ENCODE results near the gene CLEC20A. TPM values are rescaled to one million over a fixed set of nuclear protein-coding genes. Genes with fewer than 3 reads are reported as not detected.
A peak's percentile ranks its signal among the peaks of the same experiment; 100 is the strongest.

The CLEC20A gene
- total and polyA plus RNA-seq, 5 donors: 0.16 to 0.51 TPM; not detected in 3

DNA sequence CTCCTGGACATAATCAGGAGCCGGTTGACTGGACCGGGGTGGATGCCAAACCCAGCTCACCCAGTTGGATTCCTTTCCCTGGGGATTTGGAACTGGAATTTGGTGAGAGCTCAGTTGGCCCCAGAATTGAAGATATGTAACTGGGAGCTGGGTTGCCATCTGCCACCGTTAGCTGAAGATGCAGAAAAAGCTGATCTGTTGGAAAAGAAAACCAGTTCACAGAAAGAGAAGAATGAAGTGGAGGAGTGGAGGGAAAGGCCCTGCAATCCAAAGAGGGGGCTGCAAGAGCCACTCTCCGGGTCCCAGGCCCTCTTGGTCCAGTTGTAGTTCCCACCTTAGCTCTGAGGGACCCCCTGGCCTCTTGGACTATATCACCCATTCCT lies 32.2 kb upstream of the CLEC20A start:
- WGBS: 66% methylated on average over 4 of the region's 4 CpGs
- DNase-seq (no peak), ATAC-seq (no peak)
- intact Hi-C loops (cut with DNase I): no loop called here
- H3K4me1 ChIP-seq (ENCODE audit: control insufficient read depth, insufficient read depth, low read length): no peaks in the 10 kb centered on the region
- H3K27me3 ChIP-seq (ENCODE audit: control insufficient read depth, insufficient read depth): no peaks in the 10 kb centered on the region
- no peak overlapping the region for H3K27ac ChIP-seq (ENCODE audit: low read length)
- no peak overlapping the region for H3K4me3 ChIP-seq (ENCODE audit: low read length)
- no peaks in the 10 kb centered on the region for H3K9me3 ChIP-seq (ENCODE audit: control insufficient read depth, low read length)

DNA sequence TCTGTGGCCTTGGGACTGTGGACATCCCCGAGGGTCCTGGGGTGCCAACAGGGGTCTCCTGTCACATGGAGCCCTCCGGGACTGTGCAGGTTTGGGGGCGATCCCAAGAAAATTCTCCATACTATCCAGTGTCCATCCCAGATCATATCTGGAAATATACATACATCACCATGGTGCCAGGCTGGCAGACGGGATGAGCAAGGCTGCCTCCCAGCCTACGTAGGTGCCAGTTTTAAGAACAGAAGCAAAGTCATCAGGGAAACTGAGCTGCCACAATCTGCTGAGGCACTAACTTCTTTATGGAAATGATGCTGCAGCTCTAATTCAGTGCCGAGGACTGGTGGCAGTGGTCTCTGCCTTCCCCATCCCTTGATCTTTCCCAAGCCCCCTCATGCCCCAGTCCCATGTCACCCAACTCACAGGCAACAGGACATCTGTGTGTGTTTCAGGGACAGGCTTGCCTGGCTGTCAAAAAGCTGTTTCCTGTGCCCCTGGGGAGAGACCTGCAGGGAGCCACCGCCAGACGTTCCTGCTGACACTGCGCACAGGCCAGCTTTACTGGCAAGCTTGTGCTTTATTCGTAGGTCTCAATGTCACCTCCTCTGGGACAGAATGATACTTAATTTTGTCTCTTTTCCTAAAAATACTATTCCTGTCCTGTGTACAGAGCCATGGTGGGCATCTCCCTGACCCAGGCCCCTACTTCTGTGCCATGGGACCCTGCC lies 31.6 kb upstream of the CLEC20A start:
- 80% methylated on average over 10 of the region's 10 CpGs for WGBS
- no peak for DNase-seq
- H3K27me3 ChIP-seq (ENCODE audit: control insufficient read depth, insufficient read depth): no peaks in the 10 kb centered on the region
- H3K4me3 ChIP-seq (ENCODE audit: low read length): no peak overlapping the region
- ATAC-seq: no peak
- no peaks in the 10 kb centered on the region for H3K4me1 ChIP-seq (ENCODE audit: control insufficient read depth, insufficient read depth, low read length)
- intact Hi-C loops (cut with DNase I): no loop called here
- no peak overlapping the region for H3K27ac ChIP-seq (ENCODE audit: low read length)
- no peaks in the 10 kb centered on the region for H3K9me3 ChIP-seq (ENCODE audit: control insufficient read depth, low read length)

DNA sequence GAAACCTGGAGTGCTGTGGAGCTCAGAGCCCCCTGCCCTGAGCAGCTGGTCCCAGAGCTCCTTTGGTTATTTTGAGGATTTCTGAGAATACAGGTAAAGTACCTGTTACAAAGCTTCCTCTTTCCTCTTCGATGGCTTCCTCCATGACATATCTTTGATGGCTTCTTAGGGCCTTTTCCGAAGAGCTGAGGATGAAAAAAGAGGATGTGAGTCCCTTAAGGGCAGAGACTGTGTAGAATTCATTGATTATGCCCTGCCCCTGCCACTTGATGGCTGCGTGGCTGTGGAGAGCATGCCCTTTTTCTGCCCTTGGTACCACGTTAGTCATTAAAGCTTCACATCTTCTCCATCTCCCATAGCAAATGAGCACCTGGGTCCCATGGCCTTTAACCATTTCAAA lies 30.4 kb upstream of the CLEC20A start:
- ATAC-seq: no peak
- no peaks in the 10 kb centered on the region for H3K27me3 ChIP-seq (ENCODE audit: control insufficient read depth, insufficient read depth)
- 89% methylated on average over 4 of the region's 4 CpGs for WGBS
- no peak for DNase-seq
- no peak overlapping the region for H3K27ac ChIP-seq (ENCODE audit: low read length)
- no peaks in the 10 kb centered on the region for H3K9me3 ChIP-seq (ENCODE audit: control insufficient read depth, low read length)
- no peak overlapping the region for H3K4me3 ChIP-seq (ENCODE audit: low read length)
- intact Hi-C loops (cut with DNase I): no loop called here
- no peaks in the 10 kb centered on the region for H3K4me1 ChIP-seq (ENCODE audit: control insufficient read depth, insufficient read depth, low read length)

- Histone ChIP-seq H3K4me1 (ENCODE audit: control insufficient read depth, insufficient read depth, low read length) (no peaks in the 10 kb centered on the region), H3K27ac (ENCODE audit: low read length) (no peak overlapping the region), H3K9me3 (ENCODE audit: control insufficient read depth, low read length) (no peaks in the 10 kb centered on the region), H3K27me3 (ENCODE audit: control insufficient read depth, insufficient read depth) (no peaks in the 10 kb centered on the region), H3K4me3 (ENCODE audit: low read length) (no peak overlapping the region)
- DNase-seq (no peak), ATAC-seq (peak in 1 of 2 donors; percentile 26)
- intact Hi-C loops (cut with DNase I): no loop called here
- 97% methylated on average over 4 of the region's 4 CpGs for WGBS
These were observed 24.5 kb upstream of the CLEC20A start for GRCh38 chr1:178521241-178521640.

DNA sequence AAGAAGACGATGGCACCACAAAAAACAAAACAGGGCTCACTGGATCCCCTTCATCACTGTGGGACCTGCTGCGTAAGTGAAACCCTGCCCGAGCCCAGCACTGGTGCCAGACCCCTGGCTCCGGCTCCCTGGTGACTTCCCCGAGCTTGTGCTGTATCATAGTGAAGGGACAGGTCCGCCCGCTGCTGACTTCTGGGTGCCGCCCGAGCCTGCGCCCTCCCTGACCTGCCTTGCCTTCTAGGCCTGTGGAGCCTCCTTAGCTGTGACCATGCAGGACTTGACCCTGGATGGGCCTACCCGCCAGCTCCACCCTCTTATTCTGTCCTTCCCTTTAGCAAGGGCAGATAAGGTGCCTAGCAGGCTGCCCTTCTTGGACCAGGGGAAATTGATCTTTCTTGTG lies 24.0 kb upstream of the CLEC20A start:
- Histone ChIP-seq H3K27me3 (ENCODE audit: control insufficient read depth, insufficient read depth) (no peaks in the 10 kb centered on the region), H3K4me1 (ENCODE audit: control insufficient read depth, insufficient read depth, low read length) (no peaks in the 10 kb centered on the region), H3K27ac (ENCODE audit: low read length) (no peak overlapping the region), H3K9me3 (ENCODE audit: control insufficient read depth, low read length) (no peaks in the 10 kb centered on the region), H3K4me3 (ENCODE audit: low read length) (no peak overlapping the region)
- intact Hi-C loops (cut with DNase I): no loop called here
- DNase-seq (no peak), ATAC-seq (no peak)
- 96% methylated on average over 11 of the region's 11 CpGs for WGBS

- ATAC-seq (no peak), DNase-seq (no peak)
- Histone ChIP-seq H3K4me3 (ENCODE audit: low read length) (no peak overlapping the region), H3K4me1 (ENCODE audit: control insufficient read depth, insufficient read depth, low read length) (no peaks in the 10 kb centered on the region), H3K27ac (ENCODE audit: low read length) (no peak overlapping the region), H3K9me3 (ENCODE audit: control insufficient read depth, low read length) (no peaks in the 10 kb centered on the region), H3K27me3 (ENCODE audit: control insufficient read depth, insufficient read depth) (no peaks in the 10 kb centered on the region)
- intact Hi-C loops (cut with DNase I): no loop called here
- 78% methylated on average over 4 of the region's 4 CpGs for WGBS
These were observed 22.1 kb upstream of the CLEC20A start for GRCh38 chr1:178518894-178519293.

GRCh38 chr1:178516110-178516509 lies 19.3 kb upstream of the CLEC20A start:
- Histone ChIP-seq H3K27ac (ENCODE audit: low read length) (no peak overlapping the region), H3K4me3 (ENCODE audit: low read length) (no peak overlapping the region), H3K9me3 (ENCODE audit: control insufficient read depth, low read length) (no peaks in the 10 kb centered on the region), H3K27me3 (ENCODE audit: control insufficient read depth, insufficient read depth) (no peaks in the 10 kb centered on the region), H3K4me1 (ENCODE audit: control insufficient read depth, insufficient read depth, low read length) (peaks cover 8% of the 10 kb centered on the region)
- WGBS: 94% methylated on average over 4 of the region's 4 CpGs
- intact Hi-C loops (cut with DNase I): no loop called here
- ATAC-seq (no peak), DNase-seq (no peak)

- intact Hi-C loops (cut with DNase I): no loop called here
- Histone ChIP-seq H3K4me3 (ENCODE audit: low read length) (no peak overlapping the region), H3K9me3 (ENCODE audit: control insufficient read depth, low read length) (no peaks in the 10 kb centered on the region), H3K27me3 (ENCODE audit: control insufficient read depth, insufficient read depth) (no peaks in the 10 kb centered on the region), H3K27ac (ENCODE audit: low read length) (peak overlapping the region; percentile 9), H3K4me1 (ENCODE audit: control insufficient read depth, insufficient read depth, low read length) (peaks cover 8% of the 10 kb centered on the region)
- DNase-seq: peak; percentile 57 to 89 (median 88)
- peak; percentile 58 to 76 for ATAC-seq
- 31% methylated on average over 14 of the region's 14 CpGs for WGBS
These were observed 16.7 kb upstream of the CLEC20A start for GRCh38 chr1:178513278-178513983.

DNA sequence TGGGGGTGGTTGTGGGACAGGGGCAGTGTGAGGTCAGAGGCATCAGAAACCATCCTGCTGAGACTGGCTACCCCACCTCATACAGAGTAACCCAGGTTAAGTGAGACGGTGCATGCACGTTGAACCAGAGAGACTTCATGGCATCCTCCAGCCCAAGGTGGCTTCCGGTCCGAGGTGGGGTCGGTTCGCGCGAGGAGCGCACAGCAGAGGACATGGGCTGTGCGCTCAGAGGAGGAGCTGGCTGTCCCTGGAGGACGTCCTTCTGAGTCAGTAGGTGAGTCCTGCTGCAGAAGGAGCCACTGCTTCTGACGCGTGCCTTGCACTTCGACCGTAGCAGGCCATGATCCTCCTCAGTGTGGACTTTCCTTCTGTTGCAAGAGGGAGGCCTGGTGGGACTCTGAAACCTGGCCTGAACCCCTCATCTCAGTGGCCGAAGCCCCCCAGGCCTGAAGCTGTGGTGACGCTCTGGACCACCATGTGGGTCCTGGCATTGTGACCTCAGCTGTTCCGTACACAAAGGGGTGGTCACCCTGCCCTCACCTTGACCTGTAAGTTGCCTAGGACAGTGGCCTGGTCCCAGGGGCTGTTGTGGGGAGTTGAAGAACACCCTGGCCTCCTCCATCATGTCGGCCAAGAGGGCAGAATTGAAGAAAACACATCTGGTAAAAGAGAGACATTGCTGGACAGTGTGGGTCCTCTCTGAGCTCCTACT lies 16.0 kb upstream of the CLEC20A start, which contains the start of gene TEX35:
Gene TEX35, plus strand, starts transcription at position 544 of the 712 bp plus-strand sequence. Its CDS starts 80 bp downstream, at position 624.
- intact Hi-C loops (cut with DNase I): no loop called here
- no peaks in the 10 kb centered on the region for H3K27me3 ChIP-seq (ENCODE audit: control insufficient read depth, insufficient read depth)
- 97% methylated on average over 19 of the region's 19 CpGs for WGBS
- no peaks in the 10 kb centered on the region for H3K9me3 ChIP-seq (ENCODE audit: control insufficient read depth, low read length)
- ATAC-seq (no peak), DNase-seq (no peak)
- H3K4me3 ChIP-seq (ENCODE audit: low read length): no peak within 1 kb of the TSS
- H3K4me1 ChIP-seq (ENCODE audit: control insufficient read depth, insufficient read depth, low read length): peaks cover 8% of the 10 kb centered on the region
- H3K27ac ChIP-seq (ENCODE audit: low read length): peak within 1 kb of the TSS; percentile 9

- DNase-seq (no peak), ATAC-seq (no peak)
- WGBS: 81% methylated on average over 4 of the region's 4 CpGs
- Histone ChIP-seq H3K27ac (ENCODE audit: low read length) (no peak overlapping the region), H3K4me1 (ENCODE audit: control insufficient read depth, insufficient read depth, low read length) (peaks cover 8% of the 10 kb centered on the region), H3K27me3 (ENCODE audit: control insufficient read depth, insufficient read depth) (no peaks in the 10 kb centered on the region), H3K4me3 (ENCODE audit: low read length) (no peak overlapping the region), H3K9me3 (ENCODE audit: control insufficient read depth, low read length) (no peaks in the 10 kb centered on the region)
- intact Hi-C loops (cut with DNase I): no loop called here
These were observed 13.4 kb upstream of the CLEC20A start for GRCh38 chr1:178510155-178510554.
